Measurements from ENCODE around the gene DNAH11.

DNA sequence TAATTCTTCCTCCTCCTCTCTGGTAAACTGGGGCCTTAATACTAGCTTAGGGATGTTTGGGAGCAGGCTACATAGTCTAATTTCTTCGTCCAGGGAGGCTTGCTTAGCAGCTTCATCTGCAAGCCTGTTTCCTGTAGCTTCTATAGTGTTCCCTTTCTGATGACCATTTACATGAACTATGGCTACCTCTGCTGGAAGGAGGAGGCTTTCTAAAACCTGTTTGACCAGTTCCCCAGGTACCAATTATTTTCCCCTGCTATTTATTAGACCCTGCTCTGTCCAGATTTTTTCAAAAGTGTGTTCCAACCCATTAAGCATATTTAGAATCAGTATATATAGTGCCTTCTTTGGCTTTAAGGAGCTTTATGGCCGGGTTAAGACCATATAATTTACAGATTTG, 38.8 kb upstream of the DNAH11 start:
- no peak for TF ChIP-seq POLR2A (IDR thresholded peaks at IDR 0.05)
- TF ChIP-seq, protein P1, sequence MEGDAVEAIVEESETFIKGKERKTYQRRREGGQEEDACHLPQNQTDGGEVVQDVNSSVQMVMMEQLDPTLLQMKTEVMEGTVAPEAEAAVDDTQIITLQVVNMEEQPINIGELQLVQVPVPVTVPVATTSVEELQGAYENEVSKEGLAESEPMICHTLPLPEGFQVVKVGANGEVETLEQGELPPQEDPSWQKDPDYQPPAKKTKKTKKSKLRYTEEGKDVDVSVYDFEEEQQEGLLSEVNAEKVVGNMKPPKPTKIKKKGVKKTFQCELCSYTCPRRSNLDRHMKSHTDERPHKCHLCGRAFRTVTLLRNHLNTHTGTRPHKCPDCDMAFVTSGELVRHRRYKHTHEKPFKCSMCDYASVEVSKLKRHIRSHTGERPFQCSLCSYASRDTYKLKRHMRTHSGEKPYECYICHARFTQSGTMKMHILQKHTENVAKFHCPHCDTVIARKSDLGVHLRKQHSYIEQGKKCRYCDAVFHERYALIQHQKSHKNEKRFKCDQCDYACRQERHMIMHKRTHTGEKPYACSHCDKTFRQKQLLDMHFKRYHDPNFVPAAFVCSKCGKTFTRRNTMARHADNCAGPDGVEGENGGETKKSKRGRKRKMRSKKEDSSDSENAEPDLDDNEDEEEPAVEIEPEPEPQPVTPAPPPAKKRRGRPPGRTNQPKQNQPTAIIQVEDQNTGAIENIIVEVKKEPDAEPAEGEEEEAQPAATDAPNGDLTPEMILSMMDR (IDR thresholded peaks at IDR 0.05), result peak in 3 of 6 experiments; percentile 4 to 29 (median 13)
